Smooth muscle cell (in vitro differentiated cells): ENCODE measurements around the gene NEMP2. TPM values are rescaled to one million over a fixed set of nuclear protein-coding genes. Genes with fewer than 3 reads are reported as not detected.

Experiments
- DNase-seq: peaks from one replicate; lab custom pipeline; 2025; ENCODE audit not compliant: unreplicated experiment; lab: John Stamatoyannopoulos, UW
- H2AFZ ChIP-seq: fragments of 200-600 bp; sonication (generic); 2 replicates; pipeline ENCODE4 v1.6.0; 2016; ENCODE audit warnings: antibody characterized with exemption, low read depth, mild to moderate bottlenecking
- H3F3A ChIP-seq: fragments of 200-600 bp; sonication (generic); 2 replicates; pipeline ENCODE4 v1.6.0; 2017; ENCODE audit warnings: antibody characterized with exemption, low read depth
- H3K27ac ChIP-seq: fragments of 200-600 bp; sonication (generic); 2 replicates; pipeline ENCODE4 v1.5.1; 2016; ENCODE audit warnings: low read depth, mild to moderate bottlenecking
- H3K27me3 ChIP-seq: fragments of 200-600 bp; sonication (generic); 2 replicates; pipeline ENCODE4 v1.6.1; 2016; ENCODE audit warnings: low read depth, mild to moderate bottlenecking
- H3K36me3 ChIP-seq: fragments of 200-600 bp; sonication (generic); 2 replicates; pipeline ENCODE4 v1.5.1; 2016; ENCODE audit warnings: low read depth
- H3K4me1 ChIP-seq: fragments of 200-600 bp; sonication (generic); 2 replicates; pipeline ENCODE4 v1.5.1; 2016; ENCODE audit warnings: low read depth
- H3K4me2 ChIP-seq: fragments of 200-600 bp; sonication (generic); 2 replicates; pipeline ENCODE4 v1.6.0; 2016; ENCODE audit warnings: mild to moderate bottlenecking
- H3K4me3 ChIP-seq: fragments of 200-600 bp; sonication (generic); 2 replicates; pipeline ENCODE4 v1.5.1; 2016; ENCODE audit warnings: mild to moderate bottlenecking
- H3K79me2 ChIP-seq: fragments of 200-600 bp; sonication (generic); 2 replicates; pipeline ENCODE4 v1.6.0; 2016; ENCODE audit warnings: low read depth, mild to moderate bottlenecking
- H3K9ac ChIP-seq: fragments of 200-600 bp; sonication (generic); 2 replicates; pipeline ENCODE4 v1.6.0; 2016; ENCODE audit warnings: low read depth
- H3K9me3 ChIP-seq: fragments of 200-600 bp; sonication (generic); replicated peaks from 2 replicates; pipeline ENCODE4 v1.5.1; 2016; ENCODE audit warnings: low read depth
- H4K20me1 ChIP-seq: fragments of 200-600 bp; sonication (generic); 2 replicates; pipeline ENCODE4 v1.6.0; 2016; ENCODE audit warnings: low read depth
- CTCF ChIP-seq: fragments of 200-600 bp; sonication (generic); IDR thresholded peaks from 2 replicates; pipeline ENCODE4 v1.5.1; 2017; ENCODE audit warnings: borderline replicate concordance, mild to moderate bottlenecking, antibody characterized with exemption; ENCODE audit not compliant: insufficient read depth, poor library complexity, severe bottlenecking
- WGBS: methylation state at CpG from one replicate; pipeline ENCODE4 v1.1.7; 2016; ENCODE audit warnings: low lambda C conversion rate; 5-methylcytosine and 5-hydroxymethylcytosine counted together
- polyA plus RNA-seq: library from polyadenylated mRNA; unstranded; fragments of >200 nt; fragmentation: Nextera tagmentation; extraction: Ambion mirVana; gene quantifications from 2 replicates; pipeline ENCODE4 v1.2.1, GENCODE V29; 2016
- total RNA-seq: library from RNA; depleted of rRNA; stranded (reverse); fragments of >200 nt; gene quantifications from 2 replicates; pipeline ENCODE4 v1.2.3, GENCODE V29; 2014

NEMP2 gene
- total and polyA plus RNA-seq, 2 experiments from 2014 or later, result 1.4 to 5.0 TPM

- Histone ChIP-seq H3K36me3 (no peaks in the 10 kb centered on the region), H3K9me3 (no peaks in the 10 kb centered on the region), H3K27me3 (no peaks in the 10 kb centered on the region), H3K4me3 (no peak overlapping the region), H3K27ac (no peak overlapping the region), H3F3A (no peaks in the 10 kb centered on the region), H3K79me2 (no peaks in the 10 kb centered on the region), H3K9ac (no peak overlapping the region), H4K20me1 (no peaks in the 10 kb centered on the region), H3K4me2 (no peak overlapping the region), H2AFZ (no peak overlapping the region), H3K4me1 (no peaks in the 10 kb centered on the region)
- WGBS, result 91% methylated on average over 3 of the region's 3 CpGs
- TF ChIP-seq CTCF, result no peak
- DNase-seq, result no peak
Measured at GRCh38 chr2:190503088-190503487, 31.4 kb downstream of the NEMP2 start.

GRCh38 chr2:190501702-190502407, 32.7 kb downstream of the NEMP2 start:
- Histone ChIP-seq H3F3A (no peaks in the 10 kb centered on the region), H3K79me2 (no peaks in the 10 kb centered on the region), H3K4me1 (no peaks in the 10 kb centered on the region), H3K27me3 (no peaks in the 10 kb centered on the region), H3K9ac (no peak overlapping the region), H4K20me1 (no peaks in the 10 kb centered on the region), H3K4me3 (no peak overlapping the region), H3K4me2 (no peak overlapping the region), H3K27ac (no peak overlapping the region), H3K36me3 (no peaks in the 10 kb centered on the region), H3K9me3 (no peaks in the 10 kb centered on the region), H2AFZ (no peak overlapping the region)
- no peak for TF ChIP-seq CTCF
- 85% methylated on average over 3 of the region's 3 CpGs for WGBS
- no peak for DNase-seq

- Histone ChIP-seq H3K27ac (no peak overlapping the region), H3K4me2 (no peak overlapping the region), H3K9ac (no peak overlapping the region), H4K20me1 (no peaks in the 10 kb centered on the region), H3K79me2 (no peaks in the 10 kb centered on the region), H3F3A (no peaks in the 10 kb centered on the region), H3K4me3 (no peak overlapping the region), H3K9me3 (no peaks in the 10 kb centered on the region), H3K4me1 (no peaks in the 10 kb centered on the region), H2AFZ (no peak overlapping the region), H3K27me3 (no peaks in the 10 kb centered on the region), H3K36me3 (no peaks in the 10 kb centered on the region)
- 94% methylated on average over 5 of the region's 5 CpGs for WGBS
- no peak for DNase-seq
- TF ChIP-seq CTCF, result no peak
Measured at GRCh38 chr2:190501231-190501630, 33.3 kb downstream of the NEMP2 start.

- Histone ChIP-seq H3K4me3 (no peak overlapping the region), H3K79me2 (no peaks in the 10 kb centered on the region), H3K4me2 (no peak overlapping the region), H2AFZ (no peak overlapping the region), H3K9ac (no peak overlapping the region), H4K20me1 (no peaks in the 10 kb centered on the region), H3K36me3 (no peaks in the 10 kb centered on the region), H3K9me3 (no peaks in the 10 kb centered on the region), H3K27me3 (no peaks in the 10 kb centered on the region), H3F3A (no peaks in the 10 kb centered on the region), H3K4me1 (no peaks in the 10 kb centered on the region), H3K27ac (no peak overlapping the region)
- no peak for DNase-seq
- no peak for TF ChIP-seq CTCF
- 88% methylated on average over 7 of the region's 7 CpGs for WGBS
Measured at GRCh38 chr2:190500054-190500502, 34.4 kb downstream of the NEMP2 start.
